TTC549 (cell line): ENCODE data around the gene LRMDA.

Experiments
- FAIRE-seq: peaks from 2 replicates; lab custom pipeline; 2012; peaks lifted over from hg19 to GRCh38; lab: Jason Lieb, UNC

LRMDA gene

DNA sequence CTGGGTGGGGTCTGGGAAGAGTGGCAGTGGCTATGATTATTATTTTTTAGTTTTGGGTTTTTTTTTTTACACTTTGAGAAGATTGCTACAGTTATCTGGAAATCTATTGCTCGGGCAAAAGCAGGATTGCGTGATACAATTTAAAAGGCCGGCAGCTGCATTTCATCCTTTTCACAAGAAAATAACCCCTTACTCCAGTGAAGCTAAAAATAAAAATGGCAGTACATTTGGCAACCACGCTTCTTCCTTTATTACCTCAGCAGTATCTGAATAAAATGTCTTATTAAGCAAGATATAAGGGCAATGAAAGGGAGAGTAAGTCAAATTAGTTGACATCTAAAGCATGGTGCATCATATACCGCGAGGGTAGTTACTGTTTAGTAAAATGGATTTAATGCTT, 496.8 kb downstream of the LRMDA start:
- FAIRE-seq: no peak

DNA sequence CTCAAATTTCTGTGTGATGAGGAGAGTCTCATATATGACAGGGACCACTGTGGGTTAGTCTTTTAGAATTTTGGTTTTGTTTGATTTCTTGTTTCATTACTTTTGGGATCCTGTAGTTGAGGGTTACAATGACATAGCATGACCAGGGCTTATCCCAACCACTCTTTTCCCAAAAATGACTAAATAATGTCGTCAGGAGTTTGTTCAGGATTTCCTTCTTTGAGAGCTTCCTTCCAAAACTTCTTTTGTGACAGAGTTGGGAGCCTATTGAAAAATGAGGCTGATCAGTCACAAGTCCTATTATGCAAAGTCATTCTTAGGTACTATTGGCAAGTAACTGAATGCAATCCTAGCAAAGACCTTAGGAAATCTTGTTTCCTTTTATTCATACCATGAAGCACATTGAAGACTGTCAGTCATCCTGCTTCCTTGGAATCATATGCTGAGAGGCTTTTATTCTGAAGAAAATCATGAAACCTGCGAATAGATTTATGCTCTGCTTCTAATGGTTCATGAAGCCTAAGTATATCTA, 498.3 kb downstream of the LRMDA start:
- no peak for FAIRE-seq

DNA sequence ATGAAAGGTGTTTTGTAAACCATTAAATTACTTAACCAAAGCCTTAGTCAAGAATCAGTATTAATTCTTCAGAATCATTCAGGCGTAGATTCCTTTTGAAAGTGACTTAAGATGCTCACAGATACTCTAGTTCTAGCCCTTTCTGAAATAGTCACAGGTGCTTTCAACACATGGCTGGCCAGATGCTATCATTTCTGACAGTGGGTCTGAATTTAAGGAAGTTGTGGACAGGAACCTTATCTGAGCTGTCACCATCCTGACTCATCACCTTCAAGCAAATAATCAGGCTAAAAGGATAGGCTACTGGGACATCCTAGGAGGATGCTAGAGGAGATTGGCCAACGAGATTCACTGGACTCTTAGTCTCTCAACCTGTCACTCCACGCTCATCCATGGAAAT, 501.5 kb downstream of the LRMDA start:
- no peak for FAIRE-seq

DNA sequence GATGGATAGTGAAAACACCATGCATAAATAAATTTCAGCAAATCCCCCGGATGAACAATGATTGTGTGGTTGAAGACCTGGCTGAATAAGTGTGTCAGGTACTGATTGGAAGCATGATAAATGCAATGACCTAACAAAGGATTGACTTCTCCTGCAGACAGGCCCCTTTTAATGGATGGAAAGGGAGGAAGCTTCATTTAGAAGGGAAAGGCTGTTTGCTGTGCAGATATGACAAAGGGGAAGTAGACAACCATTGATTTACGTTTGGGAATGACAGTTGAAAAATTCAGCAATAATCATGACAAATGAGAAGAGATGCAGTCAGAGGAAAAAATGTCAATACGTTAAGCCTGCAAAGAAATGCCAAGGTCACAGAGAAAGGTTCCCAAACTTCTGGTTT, 503.8 kb downstream of the LRMDA start:
- no peak for FAIRE-seq

DNA sequence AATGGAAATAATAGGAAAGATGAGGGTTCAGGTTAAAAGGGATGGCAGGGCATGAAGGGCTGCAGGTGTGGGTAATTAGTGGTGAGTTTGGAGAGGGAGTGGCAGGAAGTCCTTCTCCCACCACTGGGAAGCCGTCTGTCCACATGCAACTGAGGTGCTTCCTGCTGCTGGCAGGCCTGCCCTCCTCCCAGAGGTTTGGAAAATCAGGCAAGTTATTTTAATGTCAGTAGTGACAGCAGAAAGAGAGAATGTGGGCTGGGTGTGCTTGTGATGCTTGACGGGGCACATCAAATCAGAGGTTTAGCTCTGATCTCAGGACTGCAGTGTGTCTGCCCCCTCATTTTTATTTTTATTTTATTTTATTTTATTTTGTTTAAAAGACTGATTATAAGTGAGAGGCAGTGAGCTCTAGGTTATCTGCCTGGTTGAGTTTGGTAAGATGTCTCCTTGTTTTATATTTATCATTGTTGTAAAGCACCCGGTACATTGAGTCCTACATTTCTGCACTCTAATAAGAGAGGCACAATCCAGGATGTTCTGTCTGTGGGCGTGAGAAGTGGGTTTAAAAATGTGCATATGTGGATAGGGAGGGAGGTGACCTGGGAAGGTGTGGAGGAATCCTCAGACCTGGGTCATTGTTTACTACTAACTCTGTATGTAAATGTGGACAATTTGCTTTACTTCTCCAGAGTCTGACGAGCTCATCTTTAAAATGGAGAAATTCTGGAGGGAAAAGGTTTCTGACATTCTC, 504.4 kb downstream of the LRMDA start:
- no peak for FAIRE-seq

DNA sequence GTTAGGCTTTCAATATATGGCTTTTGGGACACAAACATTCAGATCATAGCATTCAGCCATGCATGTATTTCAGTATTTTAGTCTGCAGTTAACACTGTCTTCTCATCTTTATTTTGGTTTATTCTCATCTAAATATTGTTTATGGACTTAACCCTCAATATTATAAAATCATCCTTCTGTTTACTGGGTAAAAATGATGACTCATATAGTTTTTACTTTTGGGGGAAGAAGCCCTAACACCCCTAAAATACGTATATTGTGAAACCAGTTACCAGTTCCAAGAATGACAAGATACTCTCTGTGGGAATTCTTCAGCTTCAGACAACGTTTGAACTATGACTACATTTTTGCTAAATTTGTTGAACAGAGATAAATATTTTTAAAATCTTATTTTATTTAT, 505.4 kb downstream of the LRMDA start:
- no peak for FAIRE-seq

DNA sequence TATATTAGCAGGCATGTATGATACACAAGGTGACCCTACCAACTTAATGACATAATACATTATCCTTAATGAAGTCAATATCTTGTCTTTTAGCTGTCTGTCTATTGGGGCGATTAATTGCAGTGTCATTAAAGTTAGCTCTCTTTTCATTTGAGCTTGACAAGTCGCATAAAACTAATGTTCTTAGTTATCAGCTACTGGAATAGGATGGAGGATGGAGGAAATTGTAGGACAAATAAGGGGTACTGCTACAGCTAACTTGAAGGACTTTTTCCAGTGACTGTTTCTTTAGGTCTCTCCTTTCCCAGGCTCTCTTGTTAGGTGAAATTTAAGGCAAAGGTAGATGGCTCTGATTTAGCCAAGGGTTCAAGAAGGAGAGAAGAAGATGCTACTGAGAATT, 506.4 kb downstream of the LRMDA start:
- FAIRE-seq: no peak

DNA sequence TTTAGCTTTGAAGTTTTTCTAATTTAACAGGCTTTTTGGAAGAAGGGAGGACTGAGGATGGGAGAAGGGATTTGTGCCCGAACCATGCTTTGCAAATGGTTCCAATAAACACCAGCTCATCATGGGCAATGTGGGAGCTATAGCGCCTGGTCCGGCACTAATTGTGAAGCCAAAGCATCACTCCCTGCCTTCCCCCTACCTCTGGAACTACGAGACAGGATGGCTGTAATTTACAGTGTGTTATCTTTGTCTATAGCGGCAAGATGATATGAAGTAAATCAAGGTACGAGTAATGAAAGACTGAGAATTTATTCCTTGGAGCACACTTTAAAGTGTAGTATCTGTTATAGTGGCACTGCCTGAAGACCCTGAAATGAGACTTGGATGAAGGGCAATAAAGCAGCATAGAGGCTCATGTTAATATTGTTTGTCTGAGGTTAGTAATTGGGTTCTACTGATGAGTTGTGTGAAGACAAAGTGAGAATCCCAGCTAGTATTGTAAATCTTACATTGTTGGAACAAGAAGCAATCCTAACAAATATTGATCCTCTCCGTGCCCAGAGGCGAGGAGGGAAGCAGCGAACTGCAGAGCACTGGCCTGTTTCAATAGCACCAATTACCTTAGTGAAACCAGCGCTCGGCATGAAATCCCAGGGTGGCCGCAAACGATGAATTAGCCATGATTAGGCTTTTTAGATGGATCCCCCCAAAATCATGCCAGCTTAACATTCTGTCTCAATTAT, 507.1 kb downstream of the LRMDA start:
- no peak for FAIRE-seq

DNA sequence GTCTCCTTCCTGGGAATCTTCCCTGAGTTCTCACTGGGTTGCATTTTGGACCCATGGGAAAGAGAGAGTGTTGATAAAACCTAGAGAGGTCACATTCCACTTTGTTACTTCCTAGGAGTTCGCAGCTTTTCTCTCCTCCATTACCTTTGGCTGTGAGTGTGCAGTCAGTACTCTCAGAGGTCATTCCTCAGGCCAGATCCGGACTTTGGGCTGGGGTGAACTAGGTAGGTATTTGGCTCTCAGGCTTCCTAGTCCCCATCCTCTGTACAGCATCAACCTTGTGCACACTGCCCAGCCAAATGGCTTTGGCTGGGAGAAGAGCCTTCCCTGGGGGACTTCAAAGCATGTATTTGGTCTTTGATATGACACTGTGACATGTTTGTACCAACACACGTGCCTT, 508.1 kb downstream of the LRMDA start:
- no peak for FAIRE-seq

DNA sequence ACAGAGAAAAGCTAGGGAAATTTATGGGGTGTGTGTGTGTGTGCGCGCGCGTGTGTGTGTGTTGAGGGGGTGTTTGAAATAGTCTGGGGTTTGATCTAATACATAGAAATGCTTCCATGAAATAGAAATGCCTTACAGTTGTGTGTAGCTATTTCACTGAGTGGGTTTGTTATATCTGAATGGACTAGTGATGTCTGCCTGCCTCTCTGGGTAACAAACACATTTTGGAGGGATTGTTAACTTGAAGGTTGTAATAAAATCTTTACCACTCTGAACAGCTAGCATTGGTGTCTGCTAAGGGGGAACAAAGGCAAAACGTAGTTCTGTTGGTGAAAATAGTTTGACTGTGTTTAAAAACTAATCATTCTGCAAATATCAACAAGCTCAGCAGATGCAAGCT, 509.3 kb downstream of the LRMDA start:
- FAIRE-seq: no peak

DNA sequence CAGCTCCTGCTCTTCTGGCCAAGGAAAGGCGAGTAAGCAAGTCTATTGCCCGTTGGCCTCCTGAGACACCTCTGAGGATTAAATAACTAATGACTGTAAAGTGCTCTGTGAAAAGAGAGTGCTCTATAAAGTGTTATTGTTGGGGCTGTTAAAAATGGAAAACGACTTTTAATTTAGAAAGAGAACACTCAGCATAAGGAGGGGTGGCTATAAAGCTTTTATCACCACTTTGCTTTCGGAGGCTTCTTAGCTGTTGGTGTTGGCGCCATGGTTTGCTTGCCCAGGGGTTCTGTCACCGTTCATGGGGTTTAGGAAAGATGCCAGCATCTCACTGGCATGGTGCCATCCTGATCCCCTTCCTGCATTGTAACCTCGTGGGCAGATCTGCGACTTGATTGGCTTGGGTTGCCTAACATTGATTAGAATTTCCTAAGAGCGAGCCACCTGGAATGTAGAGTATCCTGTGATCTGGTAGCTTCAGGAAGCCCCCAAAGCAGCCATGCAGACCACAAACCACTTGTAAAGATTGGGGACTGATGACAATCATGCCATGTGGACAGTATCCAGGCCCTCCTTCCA, 509.9 kb downstream of the LRMDA start:
- no peak for FAIRE-seq

DNA sequence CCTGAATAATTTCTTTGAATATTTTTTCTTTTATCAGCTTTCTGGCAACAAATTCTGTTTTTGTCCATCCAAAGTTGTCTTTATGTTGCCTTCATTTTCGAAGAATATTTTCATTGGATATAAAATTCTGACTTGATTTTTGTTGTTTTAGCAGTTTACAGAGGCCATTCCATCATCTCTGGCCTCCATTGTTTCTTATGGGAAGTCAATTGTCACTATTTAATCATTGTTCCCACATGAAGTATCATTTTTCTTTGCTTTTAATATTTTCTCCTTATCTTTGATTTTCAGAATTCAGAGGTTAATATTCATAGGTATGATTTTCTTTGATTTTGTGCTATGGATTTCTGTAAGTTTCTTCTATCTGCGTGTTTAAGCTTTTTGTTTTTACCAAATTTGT, 512.6 kb downstream of the LRMDA start:
- FAIRE-seq: no peak

DNA sequence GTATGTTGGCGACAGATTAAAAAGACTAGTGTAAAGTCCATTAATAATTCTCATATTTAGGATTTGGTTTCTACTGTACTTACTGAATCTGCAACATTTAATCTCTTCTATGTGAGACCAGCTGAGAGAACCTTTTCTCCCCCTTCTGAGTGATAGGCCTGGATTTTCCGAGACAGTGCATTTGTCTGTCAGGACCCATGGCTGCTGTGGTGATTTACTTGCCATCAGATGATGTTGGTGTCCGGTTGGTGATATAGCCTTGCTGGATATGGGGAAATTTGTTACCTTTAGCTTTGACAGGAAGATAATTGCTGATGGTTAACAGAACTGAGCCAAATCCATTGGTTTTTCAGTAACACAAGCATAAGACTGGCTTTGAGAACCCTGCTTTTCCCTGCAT, 517.2 kb downstream of the LRMDA start:
- FAIRE-seq: no peak

DNA sequence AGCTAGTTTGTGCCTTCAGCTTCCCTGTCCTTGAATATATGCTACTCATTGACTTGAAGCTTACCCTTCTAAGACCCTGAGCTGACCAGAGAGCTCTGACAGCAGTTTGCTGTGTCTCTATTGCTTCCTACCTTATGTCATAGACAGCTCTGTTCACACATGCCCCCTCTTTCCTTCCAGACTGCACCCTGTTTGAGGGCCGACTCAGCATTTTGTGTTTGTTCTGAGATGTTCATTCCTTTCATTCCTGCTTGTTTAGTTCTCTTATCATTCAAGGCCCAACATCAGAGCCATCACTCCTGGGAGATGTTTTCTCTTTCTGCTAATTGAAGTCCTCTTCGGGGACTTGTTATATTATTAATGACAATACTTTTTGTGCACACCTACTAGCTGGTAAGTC, 518.9 kb downstream of the LRMDA start:
- FAIRE-seq: no peak

DNA sequence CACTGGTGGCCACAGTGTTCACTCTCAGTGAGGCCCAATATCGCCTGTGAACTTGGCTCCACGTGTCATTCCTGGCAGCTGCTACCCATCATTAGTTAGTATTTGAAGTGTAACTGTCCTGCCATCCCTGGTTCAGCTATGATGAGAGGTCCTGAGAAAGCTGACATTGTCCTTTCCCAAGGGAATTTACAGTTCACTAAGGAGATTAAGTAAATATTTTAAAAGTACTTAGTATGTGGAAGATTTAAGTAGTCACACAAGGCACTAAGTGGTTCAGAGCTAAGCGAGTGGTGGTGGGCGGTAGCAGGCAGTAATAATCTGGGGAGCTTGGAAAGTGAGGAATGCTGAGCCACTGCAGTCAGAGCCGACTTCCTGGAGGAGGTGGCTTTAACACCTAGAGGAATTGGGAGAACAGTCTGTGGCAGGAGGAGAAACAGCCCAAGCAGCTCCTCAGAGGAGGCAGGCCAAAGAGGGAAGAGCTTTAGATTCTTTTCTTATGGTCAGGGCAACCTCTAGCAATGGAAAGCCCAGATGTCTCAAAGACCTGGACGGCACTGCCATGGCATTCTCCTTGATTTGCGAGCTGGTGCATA, 519.7 kb downstream of the LRMDA start:
- no peak for FAIRE-seq

DNA sequence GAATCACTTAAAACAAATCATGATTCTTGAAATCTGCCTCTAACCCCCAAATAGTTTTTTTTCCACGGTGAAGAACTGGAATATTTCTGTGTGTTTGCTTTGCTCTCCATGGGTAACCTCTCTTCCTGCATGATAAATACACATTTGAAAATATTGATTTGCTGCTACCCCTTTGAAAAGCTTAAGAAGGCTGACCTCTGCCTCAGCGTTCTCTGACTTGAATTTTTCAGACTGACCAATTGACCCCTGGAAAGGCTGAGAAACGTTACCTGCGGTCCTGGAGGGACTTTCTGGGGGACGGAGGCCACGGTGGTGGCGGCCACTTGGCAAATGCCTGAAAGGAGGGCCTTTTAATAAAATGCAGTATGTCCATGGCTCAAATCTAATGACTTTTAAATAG, 520.2 kb downstream of the LRMDA start:
- FAIRE-seq: no peak

DNA sequence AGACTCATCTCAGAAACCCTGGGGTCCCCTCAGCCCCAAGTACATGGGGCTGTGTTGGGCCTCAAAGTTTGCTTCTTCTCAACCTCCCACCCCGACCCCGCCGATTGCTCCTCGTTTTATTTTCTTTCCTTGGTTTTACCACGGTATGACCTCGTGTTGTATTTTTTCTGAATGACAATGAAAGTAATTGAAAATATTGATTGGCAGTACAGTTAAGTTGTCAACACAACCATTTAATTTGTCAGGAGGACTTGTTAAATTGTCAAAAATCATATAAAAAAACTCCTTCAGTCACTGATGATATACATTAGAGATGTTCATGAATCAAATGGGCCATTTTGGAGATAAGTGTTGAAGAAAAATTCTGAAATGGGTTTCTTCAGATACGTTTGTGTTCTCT, 520.7 kb downstream of the LRMDA start:
- no peak for FAIRE-seq

DNA sequence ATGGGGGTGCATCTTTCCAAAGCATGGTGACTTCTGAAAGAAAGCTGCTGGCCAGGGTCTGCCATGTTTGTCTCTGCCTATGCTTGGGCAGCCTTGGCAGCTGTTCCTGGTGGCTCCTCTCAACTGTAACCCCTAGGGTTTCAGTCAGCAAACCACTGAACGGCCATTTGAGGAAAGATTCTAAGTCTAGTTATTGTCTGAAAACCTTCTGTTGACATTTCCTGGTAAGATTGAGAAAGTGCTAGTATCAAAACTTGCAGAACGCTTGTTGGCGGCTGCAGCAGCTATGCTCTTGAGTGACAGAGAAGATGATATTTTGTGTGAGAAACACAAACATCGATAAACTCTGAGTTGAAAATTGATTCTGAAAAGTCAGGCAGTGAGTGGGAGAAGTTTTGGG, 523.1 kb downstream of the LRMDA start:
- no peak for FAIRE-seq

DNA sequence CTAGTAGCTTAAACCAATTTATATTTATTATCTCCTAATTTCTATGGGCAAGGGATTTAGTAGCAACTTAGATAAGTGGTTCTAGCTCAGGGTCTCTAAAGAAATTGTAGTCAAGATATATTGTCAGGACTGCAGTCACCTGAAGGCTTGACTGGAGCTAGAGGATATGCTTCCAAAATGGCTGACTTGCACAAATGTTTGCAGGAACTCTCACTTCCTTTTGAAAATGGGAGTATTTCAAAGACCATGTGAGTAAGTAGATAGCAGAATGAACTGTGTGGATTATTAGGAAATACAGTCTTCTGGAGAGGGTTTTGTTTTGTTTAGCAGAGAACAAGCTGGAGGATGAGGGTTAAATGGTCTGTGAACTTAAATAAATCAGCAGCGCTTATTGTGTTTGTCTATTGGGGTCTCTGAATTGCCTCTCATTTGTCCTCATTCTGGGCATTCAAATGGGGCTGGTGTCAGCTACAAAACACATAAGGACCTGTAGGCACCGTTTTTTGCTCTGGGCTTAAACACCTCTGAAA, 524.6 kb downstream of the LRMDA start:
- no peak for FAIRE-seq

DNA sequence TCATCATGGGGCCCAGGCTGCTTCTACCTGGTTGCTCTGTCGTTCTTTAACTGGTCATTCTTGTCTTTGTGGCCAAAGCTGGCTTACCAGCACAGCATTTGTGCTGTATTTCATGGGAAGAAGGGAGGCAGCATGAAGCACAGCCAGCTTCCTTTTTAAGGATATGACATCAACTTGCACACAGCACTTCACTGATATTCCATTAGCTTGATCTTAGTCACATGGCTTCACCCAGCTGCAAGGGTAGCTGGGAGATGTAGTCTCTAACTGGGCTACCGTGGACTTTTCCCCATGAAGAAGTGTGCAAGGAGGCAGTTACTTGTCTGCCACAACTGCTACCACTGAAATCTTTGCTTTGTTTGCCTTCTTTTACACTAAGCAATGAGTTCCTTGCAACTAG, 525.2 kb downstream of the LRMDA start:
- FAIRE-seq: no peak

DNA sequence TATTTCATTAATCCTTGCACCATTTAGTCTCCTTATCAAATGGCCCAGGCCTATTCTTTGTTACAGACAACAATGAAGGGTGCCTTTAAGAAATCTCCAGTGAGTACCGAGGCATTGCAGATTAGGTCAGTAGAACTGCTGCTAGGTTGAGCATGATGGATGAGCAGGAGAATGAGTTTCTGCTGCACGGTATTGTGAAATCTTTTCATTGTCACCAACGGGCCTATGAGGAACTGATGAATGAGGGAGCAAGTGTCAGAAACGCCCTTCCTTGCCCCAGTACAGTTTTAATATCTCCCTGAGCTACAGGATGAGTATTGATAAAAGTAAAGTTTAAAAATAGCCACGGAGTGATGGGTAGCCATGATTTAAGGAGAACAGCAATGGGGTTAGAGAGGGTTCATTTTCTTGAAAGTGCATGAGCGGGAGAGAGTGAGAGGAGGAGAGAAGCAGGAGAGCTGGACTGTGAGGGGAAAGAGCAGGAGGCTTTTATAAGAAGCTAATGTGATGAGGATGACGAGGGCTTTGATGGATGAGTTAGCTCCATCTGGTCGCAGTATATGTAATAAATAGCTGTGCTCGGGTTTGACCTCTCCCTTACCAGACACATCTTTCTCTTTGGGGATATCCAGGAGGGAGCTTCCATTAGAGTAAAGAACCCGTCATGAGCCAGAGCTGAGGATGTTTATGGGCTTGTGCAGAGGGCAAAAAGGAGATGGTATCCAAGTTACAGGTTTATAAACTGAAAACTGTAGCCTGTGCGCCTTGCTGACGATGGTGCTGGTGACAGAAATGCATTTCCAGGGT, 526.1 kb downstream of the LRMDA start:
- FAIRE-seq: no peak

DNA sequence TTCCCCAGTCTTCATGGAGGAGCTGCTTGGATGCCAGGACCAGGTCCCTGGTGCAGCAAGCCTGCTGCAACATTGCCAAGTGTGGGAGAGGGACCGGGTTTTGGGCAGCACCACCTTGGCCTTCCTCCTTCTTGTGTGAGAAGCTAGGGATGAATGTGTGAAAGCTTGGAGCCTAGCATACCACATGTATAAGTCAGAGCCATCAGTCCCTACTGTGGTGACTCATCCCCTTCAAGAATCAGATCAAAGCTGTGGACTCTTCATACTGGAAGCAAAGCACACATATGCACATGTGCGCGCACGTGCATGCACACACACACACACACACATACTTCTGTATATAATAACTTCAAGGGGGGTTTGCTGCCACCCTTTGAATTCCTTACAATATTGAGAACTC, 527.8 kb downstream of the LRMDA start:
- no peak for FAIRE-seq
